Measurements from ENCODE around the gene C17orf107.

The C17orf107 gene

DNA sequence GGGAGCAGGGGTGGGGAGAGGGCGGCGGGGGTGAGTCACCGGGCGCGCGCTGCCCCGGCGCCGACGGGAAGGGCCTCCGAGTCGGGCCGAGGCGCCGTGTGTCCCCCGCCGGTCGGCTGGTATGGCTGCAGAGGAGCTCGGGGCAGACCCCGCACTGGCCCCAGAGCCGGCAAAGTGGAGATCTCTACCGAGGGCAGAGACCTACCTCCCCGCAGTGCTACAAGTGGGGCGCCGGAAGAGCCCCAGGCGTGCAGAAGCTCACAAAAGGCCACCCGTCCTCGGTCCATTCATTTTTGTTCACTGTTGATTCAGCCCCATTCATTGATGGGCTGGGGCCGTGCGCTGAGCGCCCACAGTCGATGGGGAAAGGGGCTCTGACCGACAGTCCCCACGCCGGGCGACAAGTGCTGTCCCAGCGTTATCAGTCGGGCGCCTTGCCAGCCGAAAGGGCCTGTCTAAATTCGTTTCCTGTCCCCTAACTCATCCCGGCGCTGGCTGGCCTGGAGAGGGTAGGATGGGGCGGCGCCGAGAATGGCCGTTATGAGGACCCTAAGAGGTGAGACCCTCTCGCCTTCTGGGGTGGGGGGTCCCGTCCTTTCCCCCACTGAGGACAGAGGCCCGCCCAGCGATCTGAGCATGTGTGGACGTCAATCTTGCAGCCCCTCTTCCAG lies 50.9 kb downstream of the C17orf107 start:
- peak in 1 of 2 experiments; percentile 10 for DNase-seq

DNA sequence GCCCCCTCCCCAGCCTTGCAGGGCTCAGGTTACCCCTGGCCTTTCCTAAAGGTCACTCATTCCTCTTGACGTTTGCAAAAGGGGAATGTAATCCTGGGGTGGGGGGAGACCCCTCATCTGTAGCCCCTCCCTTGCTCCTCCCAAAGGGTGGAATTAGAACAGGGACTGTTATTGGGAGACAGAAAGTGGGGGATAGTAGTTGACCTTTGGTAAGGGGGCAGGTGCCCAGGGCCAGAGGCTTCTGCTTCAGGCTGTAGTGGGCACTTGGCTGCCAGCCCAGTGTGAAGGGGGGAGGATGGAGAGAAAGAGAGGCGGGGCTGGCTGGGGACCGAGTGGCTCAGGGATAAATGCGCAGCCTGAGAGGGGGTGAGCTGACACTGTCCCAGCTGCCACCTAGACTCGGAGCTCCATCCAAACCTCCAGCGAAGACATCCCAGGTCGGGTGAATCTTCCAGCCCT lies 51.4 kb downstream of the C17orf107 start, which contains the start of gene ENO3:
TSS of gene ENO3 (plus strand) at position 374 of the 459 bp plus-strand sequence. CDS start 711 bp downstream, outside the sequence.
- no peak for DNase-seq

DNA sequence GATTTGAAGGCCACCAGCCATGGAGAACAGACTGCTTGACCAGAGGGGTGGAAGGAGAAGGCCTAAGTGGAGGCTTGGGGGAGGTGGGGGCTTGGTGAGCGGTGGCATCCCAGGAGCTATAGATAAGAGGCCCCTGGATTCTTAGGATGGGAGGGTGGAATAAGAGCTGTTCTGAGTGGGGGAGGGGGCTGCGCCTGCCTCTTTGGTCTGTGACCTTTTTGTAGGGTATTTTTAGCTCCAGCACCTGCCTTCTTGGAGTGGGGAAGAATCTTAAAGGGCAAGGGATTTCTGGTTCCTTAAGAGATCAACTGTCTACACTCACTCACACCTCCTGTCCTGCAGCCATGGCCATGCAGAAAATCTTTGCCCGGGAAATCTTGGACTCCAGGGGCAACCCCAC lies 52.1 kb downstream of the C17orf107 start:
- no peak for DNase-seq

Data from Kasumi-1 (cell line).